ENCODE results near the gene MSI1.

The MSI1 gene

GRCh38 chr12:120406553-120406952 lies 37.6 kb upstream of the MSI1 start:
- no peak for DNase-seq (ENCODE audit: extremely low read depth, low read depth)
- no peak for TF ChIP-seq CTCF (IDR thresholded peaks at IDR 0.05; ENCODE audit: low read depth, low read length)

GRCh38 chr12:120406069-120406468 lies 37.1 kb upstream of the MSI1 start:
- TF ChIP-seq CTCF (IDR thresholded peaks at IDR 0.05; ENCODE audit: low read depth, low read length): no peak
- DNase-seq (ENCODE audit: extremely low read depth, low read depth): no peak

GRCh38 chr12:120404271-120404670 lies 35.3 kb upstream of the MSI1 start:
- TF ChIP-seq CTCF (IDR thresholded peaks at IDR 0.05; ENCODE audit: low read depth, low read length): no peak
- no peak for DNase-seq (ENCODE audit: extremely low read depth, low read depth)

GRCh38 chr12:120403869-120404268 lies 34.9 kb upstream of the MSI1 start:
- DNase-seq (ENCODE audit: extremely low read depth, low read depth): no peak
- no peak for TF ChIP-seq CTCF (IDR thresholded peaks at IDR 0.05; ENCODE audit: low read depth, low read length)

GRCh38 chr12:120402217-120402616 lies 33.3 kb upstream of the MSI1 start:
- DNase-seq (ENCODE audit: extremely low read depth, low read depth): no peak
- no peak for TF ChIP-seq CTCF (IDR thresholded peaks at IDR 0.05; ENCODE audit: low read depth, low read length)

- no peak for DNase-seq (ENCODE audit: extremely low read depth, low read depth)
- TF ChIP-seq CTCF (IDR thresholded peaks at IDR 0.05; ENCODE audit: low read depth, low read length): no peak
Observed at GRCh38 chr12:120399531-120399930, 30.6 kb upstream of the MSI1 start.

- TF ChIP-seq CTCF (IDR thresholded peaks at IDR 0.05; ENCODE audit: low read depth, low read length): no peak
- DNase-seq (ENCODE audit: extremely low read depth, low read depth): no peak
Observed at GRCh38 chr12:120397824-120398540, 29.0 kb upstream of the MSI1 start.
